Suppressor macrophage (primary cell): ENCODE results near the gene C3orf49.

ENCODE experiments used
- DNase-seq, 4 experiments: peaks; one replicate each; pipeline ENCODE4 v3.0.0-alpha.2; 2020 to 2022

The C3orf49 gene

GRCh38 chr3:63891518-63891917, 72.4 kb downstream of the C3orf49 start:
- no peak for DNase-seq

- no peak for DNase-seq
Measured at GRCh38 chr3:63892773-63893352, 73.8 kb downstream of the C3orf49 start.

DNA sequence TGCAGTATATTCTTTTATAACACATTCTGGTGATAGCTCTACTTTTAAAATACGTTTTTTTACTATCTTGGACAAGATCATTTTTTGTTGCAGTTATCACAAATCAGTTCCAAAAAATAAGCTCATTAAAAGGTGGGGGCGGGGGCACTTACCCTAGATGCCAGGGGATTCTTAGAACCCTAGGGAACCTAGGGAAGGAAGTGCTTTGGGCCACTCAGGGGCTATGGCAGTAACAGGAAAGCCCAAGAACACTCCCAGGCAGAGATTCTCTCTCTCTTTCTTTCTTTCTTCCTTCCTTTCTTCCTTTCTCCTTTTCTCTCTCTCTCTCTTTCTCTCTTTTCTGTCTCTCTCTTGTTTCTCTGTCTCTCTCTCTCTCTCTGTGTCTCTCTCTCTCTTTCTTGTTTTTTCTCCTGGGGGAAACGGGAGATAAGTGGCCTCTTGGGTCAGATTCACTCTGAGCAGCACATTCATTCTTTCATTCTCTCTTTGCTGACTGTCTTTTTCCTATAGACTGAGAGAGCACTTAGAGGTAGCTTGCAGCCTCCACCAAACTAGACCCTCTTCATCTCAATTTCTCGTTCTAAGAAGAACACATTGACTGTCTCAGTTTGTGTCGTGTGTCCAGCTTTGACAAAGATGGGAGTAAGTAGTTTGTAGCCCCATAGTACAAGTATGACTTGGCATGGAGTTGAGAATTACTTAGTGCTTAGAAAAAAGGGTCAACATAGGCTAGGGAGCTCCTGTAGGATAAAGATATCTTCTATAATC, 76.5 kb downstream of the C3orf49 start:
- DNase-seq, result no peak

GRCh38 chr3:63896332-63897030, 77.4 kb downstream of the C3orf49 start:
- peak in 2 of 4 experiments; percentile 28 to 31 for DNase-seq
